MV-4-11 (cell line): ENCODE data around the gene C3orf20.
A peak's percentile ranks its signal among the peaks of the same experiment; 100 is the strongest.

ENCODE experiments used
- DNase-seq: peaks from one replicate; lab custom pipeline; 2025; lab: John Stamatoyannopoulos, UW

Gene C3orf20

DNA sequence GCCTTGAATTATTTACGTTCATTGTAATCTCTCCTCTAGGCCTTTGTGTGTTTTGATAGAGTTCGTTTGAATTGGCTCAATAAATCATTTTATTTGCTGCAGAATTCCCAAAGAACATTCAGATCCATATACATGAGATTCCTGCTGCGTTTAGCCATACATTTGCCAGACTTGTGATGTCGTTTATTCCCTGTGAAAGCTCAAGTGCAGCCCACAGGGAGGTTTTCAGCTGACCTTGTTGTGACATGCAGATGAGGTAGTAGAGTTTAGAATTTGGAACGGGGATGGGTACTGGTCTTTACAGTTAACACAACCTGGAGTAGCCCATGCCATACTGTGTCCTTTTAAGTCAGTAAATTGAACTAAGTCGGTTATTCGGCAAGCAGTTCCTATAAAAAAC, at the start of gene C3orf20:
Gene C3orf20, plus strand, starts transcription at position 301 of the 400 bp plus-strand sequence. CDS start 7,573 bp downstream, outside the sequence.
- no peak for DNase-seq

GRCh38 chr3:14625443-14625842, 49.5 kb upstream of the C3orf20 start:
- no peak for DNase-seq

- DNase-seq: no peak
Observed at GRCh38 chr3:14627815-14628214, 47.1 kb upstream of the C3orf20 start.

DNA sequence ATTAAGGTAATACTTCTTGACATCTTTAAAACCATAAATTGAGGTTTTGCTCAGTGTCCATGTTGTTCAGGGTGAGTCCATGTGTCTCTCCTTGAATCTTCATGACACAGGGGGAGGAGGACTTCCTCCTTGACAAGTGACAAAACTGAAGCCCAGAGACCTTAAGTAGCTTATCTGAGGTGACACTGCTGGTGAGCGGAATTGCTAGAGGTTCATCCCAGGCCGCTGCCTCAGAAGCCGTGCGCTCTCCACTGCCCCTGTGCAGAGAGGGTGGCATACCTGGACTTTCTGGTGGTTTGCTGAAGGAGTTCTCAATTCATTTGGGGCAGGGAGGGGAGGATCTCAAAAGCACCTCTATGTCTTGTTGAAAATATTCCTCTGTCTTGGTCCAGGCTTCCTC, 46.5 kb upstream of the C3orf20 start:
- no peak for DNase-seq

GRCh38 chr3:14630404-14631100, 44.4 kb upstream of the C3orf20 start:
- no peak for DNase-seq

DNA sequence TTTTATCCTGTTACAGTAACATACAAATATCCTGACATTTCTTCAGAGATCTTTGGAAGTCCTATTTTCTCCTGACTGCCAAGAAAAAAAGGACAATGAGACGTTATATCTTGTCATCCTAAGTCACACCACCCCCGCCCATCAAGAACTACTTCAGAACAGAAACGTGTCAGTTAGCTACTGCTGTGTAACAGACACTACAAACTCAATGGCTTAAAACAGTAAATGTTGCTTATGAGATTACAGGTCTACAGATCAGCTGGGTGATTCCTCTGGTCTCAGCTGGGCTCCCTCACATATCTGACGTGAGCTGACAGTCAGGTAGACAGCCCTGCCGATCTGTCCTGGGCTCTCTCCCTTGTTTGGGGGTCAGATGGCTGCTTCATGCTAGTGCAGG, 43.8 kb upstream of the C3orf20 start:
- no peak for DNase-seq

GRCh38 chr3:14631687-14632441, 43.1 kb upstream of the C3orf20 start:
- no peak for DNase-seq

DNA sequence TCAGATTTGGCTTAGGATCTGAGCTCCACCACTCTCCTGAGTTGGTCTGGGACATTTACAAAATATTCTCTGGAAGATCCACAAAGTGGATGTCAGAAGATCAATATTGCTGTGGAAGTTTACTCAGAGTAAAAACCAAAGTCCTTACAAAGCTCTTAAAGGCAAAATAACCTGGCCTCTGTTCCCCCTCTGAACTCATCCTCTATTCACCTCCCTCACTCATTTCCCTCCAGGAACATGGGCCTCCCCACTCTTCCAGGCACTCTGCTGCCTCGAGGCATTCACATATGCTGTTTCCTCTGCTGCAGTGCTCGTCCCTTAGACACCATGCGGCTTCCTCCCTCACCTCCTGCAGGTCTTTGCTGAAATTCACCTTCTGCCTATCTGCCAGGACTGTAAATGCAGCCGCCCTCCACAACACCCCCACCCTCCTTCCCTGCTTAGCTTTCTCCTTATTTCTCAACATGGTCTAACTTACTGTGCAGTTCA, 42.5 kb upstream of the C3orf20 start:
- no peak for DNase-seq

DNA sequence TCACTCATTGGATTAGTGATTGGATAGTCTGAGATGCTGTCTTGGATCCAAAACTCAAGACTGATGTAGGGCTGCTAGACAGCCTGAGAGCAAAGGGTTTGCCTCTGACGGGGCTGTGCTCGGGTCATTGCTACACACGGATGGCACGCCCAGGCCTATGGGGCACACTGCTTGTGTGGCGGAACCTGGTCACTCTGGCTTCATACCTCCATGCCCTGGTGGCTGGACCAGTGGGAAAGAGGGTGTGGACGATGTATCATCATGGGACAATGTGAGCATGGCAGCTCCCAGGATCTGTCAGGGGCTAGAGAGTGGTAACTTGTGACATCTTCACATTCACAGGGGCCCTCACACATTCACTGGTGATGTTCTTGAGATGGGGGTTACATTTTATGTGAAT, 41.5 kb upstream of the C3orf20 start:
- DNase-seq: no peak

- peak; percentile 71 for DNase-seq
Observed at GRCh38 chr3:14633819-14634424, 41.0 kb upstream of the C3orf20 start.

DNA sequence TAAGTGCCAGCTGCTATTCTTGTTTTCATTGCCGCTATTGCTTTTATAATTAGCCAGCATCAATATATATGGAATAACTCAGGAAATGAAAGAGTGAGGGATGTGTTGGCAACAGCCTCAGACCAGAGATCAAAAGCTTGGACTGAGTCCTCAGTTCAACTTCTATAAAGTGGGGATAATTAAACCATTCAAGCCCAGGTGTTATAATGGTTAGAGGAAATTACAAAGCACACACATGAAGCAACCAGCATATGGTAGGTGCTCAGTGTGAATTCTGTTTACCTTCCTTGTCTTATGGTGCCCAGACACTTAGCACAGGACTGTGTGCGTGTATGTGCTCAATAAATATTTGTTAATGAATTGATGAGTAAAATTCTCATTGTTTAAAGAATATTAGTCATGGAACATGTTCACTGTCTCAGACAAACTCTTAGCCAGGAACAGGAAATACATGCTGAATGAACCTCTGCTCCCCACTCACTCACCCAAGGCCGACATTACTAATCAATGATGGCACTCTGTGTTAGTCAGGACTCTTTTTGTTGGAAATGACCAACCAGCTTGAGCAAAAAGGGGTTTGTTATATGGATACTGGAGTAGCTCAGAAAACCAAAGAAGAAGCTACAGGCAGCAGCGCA, 40.1 kb upstream of the C3orf20 start:
- DNase-seq: no peak

DNA sequence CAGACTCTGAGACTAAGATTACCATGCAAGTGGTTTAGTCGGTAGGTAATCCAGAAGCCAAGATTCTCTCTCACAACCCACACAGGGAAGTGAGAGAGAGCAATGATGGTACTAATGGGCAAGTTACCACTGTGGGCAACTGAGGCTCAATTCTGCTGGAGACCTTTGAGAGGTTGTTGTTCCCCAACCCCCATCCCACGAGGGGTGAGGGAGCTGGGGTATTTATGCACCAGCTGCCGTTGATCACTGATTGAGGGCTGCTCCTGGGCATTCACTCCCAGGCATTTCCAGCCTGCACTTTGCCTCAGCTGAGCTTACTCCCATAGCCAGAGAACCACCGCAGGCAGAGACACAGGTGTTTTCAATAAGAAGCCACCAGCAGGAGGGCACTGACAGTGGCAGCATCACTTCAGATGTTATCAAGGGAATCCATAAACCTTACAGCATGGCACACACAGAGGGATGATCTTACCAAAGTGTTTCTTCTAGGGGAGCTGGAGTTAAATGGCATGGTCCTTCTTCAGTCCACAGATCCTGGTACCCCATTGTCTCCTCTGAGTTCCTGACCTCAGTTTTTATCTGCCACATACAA, 38.3 kb upstream of the C3orf20 start:
- DNase-seq: no peak

DNA sequence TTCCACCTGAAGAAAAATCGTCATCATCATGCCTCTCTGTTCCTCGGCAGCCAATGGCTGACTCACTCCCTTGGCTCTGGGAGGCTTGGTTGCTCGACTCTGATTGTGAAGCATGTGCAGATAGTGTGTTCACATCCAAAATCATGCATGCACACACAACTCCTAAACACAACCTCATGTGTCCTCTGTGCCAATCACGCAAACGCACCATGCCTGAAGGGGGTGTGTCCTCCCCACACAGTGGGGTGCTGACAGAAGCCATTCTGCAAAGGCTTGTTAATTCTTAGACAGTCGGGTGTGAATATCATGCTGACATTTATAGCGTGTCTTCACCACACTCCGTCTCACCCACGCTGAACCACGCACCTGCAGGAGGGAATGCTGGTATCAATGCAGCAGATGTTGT, 34.8 kb upstream of the C3orf20 start:
- DNase-seq: no peak

DNA sequence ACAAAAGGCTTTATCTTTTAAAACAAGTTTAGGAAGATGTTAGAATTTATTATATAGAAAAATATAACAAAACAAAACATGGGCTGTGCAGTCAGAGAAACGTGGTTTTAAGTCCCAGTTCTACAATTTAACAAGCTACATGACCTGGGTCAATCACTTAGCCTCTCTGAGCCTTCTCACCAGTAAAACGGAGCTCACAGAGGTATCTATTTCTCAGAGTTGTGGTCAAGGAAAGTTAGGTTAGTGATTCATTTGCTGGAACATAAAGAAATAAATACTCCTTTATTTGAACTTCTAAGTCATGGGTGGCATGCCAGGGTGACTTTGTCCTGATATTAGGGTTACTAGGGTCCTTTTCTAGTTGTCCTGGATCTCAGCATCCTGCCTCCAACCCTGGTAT, 34.2 kb upstream of the C3orf20 start:
- DNase-seq: no peak

GRCh38 chr3:14641346-14641745, 33.6 kb upstream of the C3orf20 start:
- DNase-seq: no peak

DNA sequence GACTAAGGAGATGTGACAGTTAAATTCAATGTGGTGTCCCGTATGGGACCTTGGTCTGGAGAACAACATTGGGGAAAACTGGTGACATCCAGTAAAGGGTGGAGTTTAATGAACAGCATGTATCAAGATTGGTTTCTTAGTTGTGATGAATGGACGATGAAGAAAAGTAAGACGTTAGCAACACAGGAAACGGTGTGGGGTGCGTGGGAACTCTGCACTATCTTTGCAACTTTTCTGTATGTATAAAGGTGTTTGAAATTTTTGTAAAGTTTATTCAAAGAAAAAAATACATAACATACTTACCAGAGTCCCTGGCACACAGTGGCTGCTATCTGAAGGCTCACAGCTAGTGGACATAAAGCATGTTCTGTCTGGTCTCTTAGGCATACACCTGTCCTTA, 29.5 kb upstream of the C3orf20 start:
- no peak for DNase-seq

GRCh38 chr3:14646131-14646573, 28.8 kb upstream of the C3orf20 start:
- DNase-seq: no peak

- no peak for DNase-seq
Observed at GRCh38 chr3:14646589-14647413, 28.1 kb upstream of the C3orf20 start.

- no peak for DNase-seq
Observed at GRCh38 chr3:14647976-14648955, 26.7 kb upstream of the C3orf20 start.

GRCh38 chr3:14649466-14649865, 25.5 kb upstream of the C3orf20 start:
- no peak for DNase-seq
